Progenitor cell of endocrine pancreas (in vitro differentiated cells): ENCODE measurements around the gene F10. TPM values are rescaled to one million over a fixed set of nuclear protein-coding genes. Genes with fewer than 3 reads are reported as not detected.

Source experiments
- DNase-seq: peaks from one replicate; pipeline ENCODE4 v3.0.0; 2021; ENCODE audit warnings: low spot score; ENCODE audit not compliant: unreplicated experiment
- H3K27ac Mint-ChIP-seq: 2 replicates; pipeline ENCODE4 v1.8.0; 2021; ENCODE audit warnings: mild to moderate bottlenecking, moderate library complexity, mixed read lengths
- H3K27me3 Mint-ChIP-seq: 2 replicates; pipeline ENCODE4 v1.8.0; 2021; ENCODE audit warnings: mixed read lengths
- H3K36me3 Mint-ChIP-seq: 2 replicates; pipeline ENCODE4 v1.8.0; 2022; ENCODE audit warnings: mixed read lengths; ENCODE audit not compliant: insufficient read depth
- H3K4me1 Mint-ChIP-seq: 2 replicates; pipeline ENCODE4 v1.8.0; 2021; ENCODE audit warnings: low read depth, mixed read lengths
- H3K4me3 Mint-ChIP-seq: 2 replicates; pipeline ENCODE4 v1.8.0; 2021; ENCODE audit warnings: low read depth, mild to moderate bottlenecking, moderate library complexity, mixed read lengths
- H3K9me3 Mint-ChIP-seq: 2 replicates; pipeline ENCODE4 v1.8.0; 2021; ENCODE audit warnings: low read depth, mixed read lengths
- total RNA-seq: library from RNA; stranded (reverse); gene quantifications from 2 replicates; pipeline ENCODE4 v1.2.1, GENCODE V29; 2021
- TF ChIP-seq, protein P1 (sequence below): fragments of 200-600 bp; sonication (generic); IDR thresholded peaks from one replicate; pipeline ENCODE4 v1.5.0; 2021; ENCODE audit warnings: antibody characterized with exemption, mild to moderate bottlenecking; ENCODE audit not compliant: unreplicated experiment

The F10 gene
- total RNA-seq, 1 donor from 2014 or later = 30.2 TPM

DNA sequence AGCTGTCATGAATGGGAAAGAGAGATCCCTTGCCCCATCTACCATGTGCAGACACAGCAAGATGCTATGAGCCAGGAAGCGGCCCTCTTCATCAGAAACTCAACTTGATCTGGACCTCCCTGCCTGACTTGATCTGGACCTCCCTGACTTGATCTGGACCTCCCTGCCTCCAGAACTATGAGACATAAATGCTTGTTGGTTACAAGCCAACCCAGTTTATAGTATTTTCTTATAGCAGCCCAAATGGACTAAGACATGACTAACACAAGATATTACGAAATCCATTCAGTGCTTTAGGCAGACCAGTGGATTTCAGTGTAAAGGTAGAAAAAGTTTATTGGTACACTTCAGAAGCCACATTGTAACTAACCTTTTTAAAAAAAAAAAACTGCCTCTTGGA is 70.3 kb downstream of the F10 start:
- H3K36me3 Mint-ChIP-seq = peaks cover 17% of the 10 kb centered on the region

DNA sequence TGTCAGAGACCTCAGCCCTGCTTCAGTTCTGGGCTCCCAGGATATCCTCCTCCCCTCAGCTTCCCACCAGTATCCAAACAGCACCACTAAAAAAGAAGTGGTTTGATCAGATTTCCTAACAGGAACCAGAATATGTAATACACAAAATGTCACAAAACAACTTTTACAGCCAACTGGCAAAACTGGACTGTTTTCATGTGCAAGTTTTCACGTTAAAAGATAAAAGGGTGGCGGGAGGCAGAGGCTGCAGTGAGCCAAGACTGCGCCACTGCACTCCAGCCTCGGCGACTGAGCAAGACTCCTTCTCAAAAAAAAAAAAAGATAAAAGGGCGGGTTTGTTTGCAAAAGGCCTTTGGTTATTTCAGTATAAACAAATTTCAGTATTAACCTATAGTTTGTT is 72.8 kb downstream of the F10 start:
- Mint-ChIP-seq H3K9me3 (no peaks in the 10 kb centered on the region), H3K4me1 (peaks cover 2% of the 10 kb centered on the region)

More for the DNA sequence above, 70.3 kb downstream of the F10 start:
- no peak for DNase-seq
- H3K27ac Mint-ChIP-seq = no peak overlapping the region
- H3K4me3 Mint-ChIP-seq = no peak overlapping the region
- TF ChIP-seq, protein P1, sequence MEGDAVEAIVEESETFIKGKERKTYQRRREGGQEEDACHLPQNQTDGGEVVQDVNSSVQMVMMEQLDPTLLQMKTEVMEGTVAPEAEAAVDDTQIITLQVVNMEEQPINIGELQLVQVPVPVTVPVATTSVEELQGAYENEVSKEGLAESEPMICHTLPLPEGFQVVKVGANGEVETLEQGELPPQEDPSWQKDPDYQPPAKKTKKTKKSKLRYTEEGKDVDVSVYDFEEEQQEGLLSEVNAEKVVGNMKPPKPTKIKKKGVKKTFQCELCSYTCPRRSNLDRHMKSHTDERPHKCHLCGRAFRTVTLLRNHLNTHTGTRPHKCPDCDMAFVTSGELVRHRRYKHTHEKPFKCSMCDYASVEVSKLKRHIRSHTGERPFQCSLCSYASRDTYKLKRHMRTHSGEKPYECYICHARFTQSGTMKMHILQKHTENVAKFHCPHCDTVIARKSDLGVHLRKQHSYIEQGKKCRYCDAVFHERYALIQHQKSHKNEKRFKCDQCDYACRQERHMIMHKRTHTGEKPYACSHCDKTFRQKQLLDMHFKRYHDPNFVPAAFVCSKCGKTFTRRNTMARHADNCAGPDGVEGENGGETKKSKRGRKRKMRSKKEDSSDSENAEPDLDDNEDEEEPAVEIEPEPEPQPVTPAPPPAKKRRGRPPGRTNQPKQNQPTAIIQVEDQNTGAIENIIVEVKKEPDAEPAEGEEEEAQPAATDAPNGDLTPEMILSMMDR = no peak
- no peaks in the 10 kb centered on the region for H3K4me1 Mint-ChIP-seq
- no peaks in the 10 kb centered on the region for H3K9me3 Mint-ChIP-seq
- H3K27me3 Mint-ChIP-seq = no peaks in the 10 kb centered on the region

GRCh38 chr13:113196970-113197737 is 74.6 kb downstream of the F10 start:
- H3K27ac Mint-ChIP-seq = no peak overlapping the region
- peaks cover 9% of the 10 kb centered on the region for H3K36me3 Mint-ChIP-seq
- TF ChIP-seq, protein P1 = no peak
- H3K4me3 Mint-ChIP-seq = no peak overlapping the region
- H3K4me1 Mint-ChIP-seq = peaks cover 2% of the 10 kb centered on the region
- no peaks in the 10 kb centered on the region for H3K27me3 Mint-ChIP-seq
- no peaks in the 10 kb centered on the region for H3K9me3 Mint-ChIP-seq
- DNase-seq = no peak

More for the DNA sequence above, 72.8 kb downstream of the F10 start:
- no peaks in the 10 kb centered on the region for H3K27me3 Mint-ChIP-seq
- DNase-seq = no peak
- H3K27ac Mint-ChIP-seq = no peak overlapping the region
- H3K4me3 Mint-ChIP-seq = no peak overlapping the region
- TF ChIP-seq, protein P1 = no peak
- peaks cover 11% of the 10 kb centered on the region for H3K36me3 Mint-ChIP-seq

Other genes with a start within 250 kb of the F10 start
- gene MCF2L, start 153.6 kb upstream of the F10 start, total RNA-seq = 82.6 and 90.0 TPM in 2 replicates
- 5.7 and 7.3 TPM in 2 replicates for gene F7, start 17.0 kb upstream of the F10 start, total RNA-seq
- not detected in 2 replicates for gene PROZ, start 35.8 kb downstream of the F10 start, total RNA-seq
- gene PCID2, start 85.9 kb downstream of the F10 start, total RNA-seq = 52.1 and 58.7 TPM in 2 replicates
- 75.8 and 77.1 TPM in 2 replicates for gene CUL4A, start 86.8 kb downstream of the F10 start, total RNA-seq
- 107 and 111 TPM in 2 replicates for gene LAMP1, start 174.4 kb downstream of the F10 start, total RNA-seq
- 22.6 and 26.1 TPM in 2 replicates for gene GRTP1, start 241.3 kb downstream of the F10 start, total RNA-seq